ENCODE data around the gene NMT2.

- TF ChIP-seq CTCF (conservative IDR thresholded peaks at IDR 0.05; ENCODE audit: low read depth, low read length) (no peak), EZH2 (IDR thresholded peaks at IDR 0.05; ENCODE audit: borderline replicate concordance, low read depth, low read length, poor library complexity, severe bottlenecking) (no peak)
These were observed 27.7 kb upstream of the NMT2 start for GRCh38 chr10:15196021-15196834.
